Kidney (tissue), 14 donors: Measurements from ENCODE around the gene UBAC1. TPM values are rescaled to one million over a fixed set of nuclear protein-coding genes. Genes with fewer than 3 reads are reported as not detected.

Source experiments
- DNase-seq, 5 donors: peaks; one replicate each; pipeline ENCODE4 v3.0.0-alpha.2; 2013 to 2020
- FAIRE-seq: peaks from 2 replicates; lab custom pipeline; 2012; peaks lifted over from hg19 to GRCh38; lab: Jason Lieb, UNC
- H3K27ac ChIP-seq, 2 donors: one replicate each; pipeline ENCODE4 v1.7.0; 2013; ENCODE audit warnings: low read depth in 2 of 2, low read length in 2 of 2, inconsistent platforms in 1 of 2
- H3K27me3 ChIP-seq: one replicate; pipeline ENCODE4 v1.7.1; 2013; ENCODE audit warnings: low read length, inconsistent platforms; ENCODE audit not compliant: control insufficient read depth, insufficient read depth
- H3K36me3 ChIP-seq, 3 donors: one replicate each; pipeline versions ENCODE4 v1.7.0 to v1.7.1; 2013; ENCODE audit warnings: low read length in 3 of 3, control low read depth in 1 of 3, inconsistent platforms in 1 of 3; ENCODE audit not compliant: insufficient read depth in 3 of 3, control insufficient read depth in 2 of 3
- H3K4me1 ChIP-seq, 3 donors: one replicate each; pipeline versions ENCODE4 v1.7.0 to v1.7.1; 2013; ENCODE audit warnings: low read length in 3 of 3, inconsistent platforms in 1 of 3, low read depth in 1 of 3; ENCODE audit not compliant: control insufficient read depth in 2 of 3, insufficient read depth in 2 of 3
- H3K4me3 ChIP-seq, 3 donors: one replicate each; pipeline versions ENCODE4 v1.7.0 to v1.8.1; 2013; ENCODE audit warnings: low read length in 3 of 3, control low read depth in 1 of 3, inconsistent platforms in 1 of 3
- H3K9ac ChIP-seq, 3 donors: one replicate each; pipeline versions ENCODE4 v1.7.0 to v1.7.1; 2013; ENCODE audit warnings: low read length in 3 of 3, control low read depth in 1 of 3, inconsistent platforms in 1 of 3
- H3K9me3 ChIP-seq, 3 donors: one replicate each; pipeline versions ENCODE4 v1.7.0 to v1.7.1; 2013; ENCODE audit warnings: low read length in 3 of 3, control low read depth in 1 of 3, inconsistent platforms in 1 of 3; ENCODE audit not compliant: control insufficient read depth in 2 of 3, insufficient read depth in 1 of 3
- intact Hi-C: fragments of 100-400 bp; cut with DNase I; formaldehyde crosslinking; loops from one replicate; pipeline ENCODE4 v1.11.1; 2022
- polyA plus RNA-seq: library from polyadenylated mRNA; stranded (reverse); fragments of 350-450 nt; fragmentation: Illumina TruSeq; extraction: RNeasy Lipid Tissue Mini Kit (QIAGEN cat#74804); gene quantifications from one replicate; pipeline ENCODE4 v1.2.3, GENCODE V29; 2014; ENCODE audit warnings: low read depth, low replicate concordance; ENCODE audit not compliant: insufficient read depth
- total RNA-seq: library from RNA; stranded (reverse); fragmentation: NEBNext Ultra II Directional; extraction: Animal tissue kit (Norgen Biotek cat#: 25700); gene quantifications from one replicate; pipeline ENCODE4 v1.2.1, GENCODE V29; 2021
- TF ChIP-seq, protein P1 (sequence below): IDR thresholded peaks from 3 replicates; pipeline ENCODE4 v1.5.1; 2012; ENCODE audit warnings: mild to moderate bottlenecking, moderate library complexity, borderline replicate concordance; ENCODE audit not compliant: insufficient read depth; ENCODE audit errors: extremely low read depth
- donor health status: control.
- donor health status: control.
- donor health status: control.
- donor health status: control.
- donor health status: control.
- donor health status: DM: yes; HTN: yes; CAD: no.
- donor health status: Normal renal cell carcinoma (clear cell type).

Gene UBAC1
- total and polyA plus RNA-seq, 2 donors from 2014 or later = 40.2 to 52.6 TPM

DNA sequence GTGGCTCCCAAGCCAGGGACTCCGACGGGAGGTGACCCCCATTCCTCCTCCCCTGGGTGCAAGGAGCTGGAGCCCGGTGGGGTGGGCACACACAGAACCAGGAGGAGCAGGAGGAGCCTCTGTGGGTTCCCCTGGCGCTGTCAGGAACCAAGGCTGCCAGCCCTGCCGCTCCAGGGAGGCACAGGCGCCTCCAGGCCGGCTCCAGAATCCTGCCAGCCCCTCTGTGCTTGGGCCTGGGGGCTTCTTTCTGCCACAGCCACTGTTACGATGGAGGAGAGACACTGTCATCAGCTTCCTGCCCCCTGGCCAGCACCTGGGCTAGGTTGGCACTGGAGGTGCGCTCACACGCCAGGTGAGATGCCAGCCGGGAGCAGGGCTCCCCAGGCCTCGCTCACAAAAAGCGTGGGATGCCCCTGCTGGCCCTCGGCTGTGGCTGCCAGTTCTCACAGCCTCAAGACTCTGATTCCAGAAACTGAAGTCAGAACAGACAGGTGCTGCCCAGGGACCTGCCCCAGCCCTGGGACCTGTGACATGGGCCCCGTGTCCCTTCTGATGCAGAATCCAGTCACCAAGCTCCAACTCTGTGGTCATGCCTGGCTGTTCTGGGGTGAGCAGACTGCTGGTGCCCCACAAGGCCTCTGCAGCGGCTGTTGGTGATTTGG lies 37.4 kb upstream of the UBAC1 start:
- no peak overlapping the region for H3K9ac ChIP-seq
- no peak overlapping the region for H3K4me3 ChIP-seq
- no peak overlapping the region for H3K27ac ChIP-seq
- H3K4me1 ChIP-seq = peaks cover 0 to 17% (median 0%) of the 10 kb centered on the region in 3 donors
- intact Hi-C loops = no loop called here
- H3K36me3 ChIP-seq = no peaks in the 10 kb centered on the region
- no peak for DNase-seq
- no peaks in the 10 kb centered on the region for H3K9me3 ChIP-seq
- TF ChIP-seq, protein P1, sequence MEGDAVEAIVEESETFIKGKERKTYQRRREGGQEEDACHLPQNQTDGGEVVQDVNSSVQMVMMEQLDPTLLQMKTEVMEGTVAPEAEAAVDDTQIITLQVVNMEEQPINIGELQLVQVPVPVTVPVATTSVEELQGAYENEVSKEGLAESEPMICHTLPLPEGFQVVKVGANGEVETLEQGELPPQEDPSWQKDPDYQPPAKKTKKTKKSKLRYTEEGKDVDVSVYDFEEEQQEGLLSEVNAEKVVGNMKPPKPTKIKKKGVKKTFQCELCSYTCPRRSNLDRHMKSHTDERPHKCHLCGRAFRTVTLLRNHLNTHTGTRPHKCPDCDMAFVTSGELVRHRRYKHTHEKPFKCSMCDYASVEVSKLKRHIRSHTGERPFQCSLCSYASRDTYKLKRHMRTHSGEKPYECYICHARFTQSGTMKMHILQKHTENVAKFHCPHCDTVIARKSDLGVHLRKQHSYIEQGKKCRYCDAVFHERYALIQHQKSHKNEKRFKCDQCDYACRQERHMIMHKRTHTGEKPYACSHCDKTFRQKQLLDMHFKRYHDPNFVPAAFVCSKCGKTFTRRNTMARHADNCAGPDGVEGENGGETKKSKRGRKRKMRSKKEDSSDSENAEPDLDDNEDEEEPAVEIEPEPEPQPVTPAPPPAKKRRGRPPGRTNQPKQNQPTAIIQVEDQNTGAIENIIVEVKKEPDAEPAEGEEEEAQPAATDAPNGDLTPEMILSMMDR = no peak
- no peak for FAIRE-seq
- no peaks in the 10 kb centered on the region for H3K27me3 ChIP-seq

DNA sequence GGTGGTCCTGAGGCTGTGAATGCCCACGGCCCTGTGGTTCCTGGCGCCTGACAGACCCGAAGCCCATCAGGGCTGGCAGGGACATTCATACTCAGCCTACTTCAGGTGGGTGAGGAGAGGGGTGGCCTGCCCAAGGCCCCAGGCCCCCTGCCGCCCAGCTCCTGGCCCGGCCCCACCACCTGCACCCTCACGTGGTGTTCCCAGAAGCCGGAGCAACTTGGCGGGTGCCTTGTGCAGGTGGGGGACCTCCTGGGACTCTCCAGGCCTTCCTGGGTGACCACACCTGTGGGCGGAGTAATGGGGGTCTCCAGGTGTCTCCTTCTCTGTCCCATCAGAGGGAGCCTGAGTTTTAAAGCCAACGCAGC lies 36.8 kb upstream of the UBAC1 start:
- intact Hi-C loops = no loop called here
- Histone ChIP-seq H3K9ac (no peak overlapping the region), H3K27me3 (no peaks in the 10 kb centered on the region), H3K4me1 (peaks cover 0 to 21% (median 0%) of the 10 kb centered on the region in 3 donors), H3K27ac (no peak overlapping the region), H3K9me3 (no peaks in the 10 kb centered on the region), H3K36me3 (no peaks in the 10 kb centered on the region), H3K4me3 (no peak overlapping the region)
- FAIRE-seq (no peak), DNase-seq (no peak)
- TF ChIP-seq, protein P1 = no peak

DNA sequence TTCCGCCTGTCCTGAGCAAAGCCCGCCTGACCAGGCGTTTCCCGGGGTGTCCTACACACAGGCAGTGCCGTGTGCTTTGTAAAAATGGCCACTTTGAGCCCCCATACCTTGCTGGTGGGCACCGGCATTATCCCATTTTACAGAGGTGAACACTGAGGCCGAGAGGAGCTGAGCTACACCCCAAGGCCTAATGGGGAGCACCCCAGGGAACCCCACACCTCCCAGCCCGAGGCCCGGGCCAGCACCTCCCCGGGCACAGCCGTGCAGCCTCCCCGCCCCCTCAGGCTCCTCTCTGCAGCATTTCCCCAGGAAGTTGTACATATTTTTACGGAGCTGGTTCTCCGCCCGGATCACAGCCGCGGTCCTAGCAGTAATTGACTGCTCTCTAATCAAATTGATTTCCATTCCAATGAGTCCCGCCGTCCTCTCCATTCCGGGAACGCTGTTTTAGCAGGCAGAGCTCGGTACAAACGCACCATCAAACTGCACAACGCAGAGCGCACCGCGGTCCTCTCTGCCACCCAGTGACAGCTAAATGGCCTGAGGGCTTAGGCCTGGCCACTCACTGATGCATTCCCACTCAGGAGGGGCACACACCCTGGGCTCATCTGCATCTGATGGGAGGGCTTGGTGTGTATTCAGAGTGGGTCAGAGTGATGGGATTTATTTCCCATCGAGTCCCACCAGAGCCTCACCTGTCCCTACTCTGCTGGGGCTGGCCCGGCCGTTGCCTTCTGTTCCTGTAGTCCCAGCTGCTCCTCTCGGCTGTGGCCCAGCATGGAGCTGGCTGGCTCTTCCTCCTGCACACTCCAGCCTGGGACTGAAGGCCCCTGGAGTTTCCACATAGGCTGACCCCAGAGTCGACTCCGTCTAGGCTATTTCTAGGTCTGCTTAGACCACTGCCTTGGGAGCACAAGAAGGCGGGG lies 36.2 kb upstream of the UBAC1 start:
- no peak overlapping the region for H3K9ac ChIP-seq
- intact Hi-C loops = no loop called here
- H3K4me1 ChIP-seq = peaks cover 0 to 19% (median 0%) of the 10 kb centered on the region in 3 donors
- no peaks in the 10 kb centered on the region for H3K36me3 ChIP-seq
- no peaks in the 10 kb centered on the region for H3K27me3 ChIP-seq
- TF ChIP-seq, protein P1 = no peak
- no peak overlapping the region for H3K4me3 ChIP-seq
- no peaks in the 10 kb centered on the region for H3K9me3 ChIP-seq
- no peak overlapping the region for H3K27ac ChIP-seq
- no peak for DNase-seq
- FAIRE-seq = no peak
